NCI-H128 (cell line): ENCODE data around the gene SLC20A1.

Experiments used
- DNase-seq: peaks from one replicate; lab custom pipeline; 2025; ENCODE audit not compliant: unreplicated experiment; lab: John Stamatoyannopoulos, UW

SLC20A1 gene

DNA sequence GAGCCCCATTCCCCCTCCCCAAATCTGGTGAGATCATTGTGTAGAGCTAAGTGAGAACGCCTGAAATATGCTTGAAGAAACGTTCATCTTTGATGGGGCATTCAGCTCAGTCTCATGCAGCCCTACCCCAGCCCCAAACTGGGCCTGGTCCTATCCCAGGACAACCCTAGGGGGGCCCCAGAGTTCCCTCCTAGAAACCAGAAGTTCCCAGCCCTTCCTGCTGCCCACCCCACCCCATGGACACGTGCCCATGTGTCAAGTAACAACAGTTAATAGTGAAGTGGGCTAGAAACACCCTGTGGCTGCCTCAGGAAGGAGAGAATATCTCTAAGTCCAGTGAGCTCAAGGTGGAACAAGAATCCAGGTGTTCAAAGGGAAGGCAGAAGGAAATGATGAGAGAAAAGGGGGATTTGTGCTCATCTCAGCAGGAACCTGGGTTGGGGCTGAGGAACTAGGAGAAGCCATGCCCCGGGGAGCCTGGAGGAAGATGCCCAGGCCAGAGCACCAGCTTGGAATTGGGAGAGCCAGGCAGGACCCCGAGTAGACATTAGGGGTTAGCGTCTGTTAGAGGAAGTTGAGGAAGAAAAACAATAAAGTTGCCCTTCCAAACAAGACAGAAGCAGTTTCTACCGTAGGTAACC lies 20.1 kb upstream of the SLC20A1 start:
- DNase-seq, result no peak

DNA sequence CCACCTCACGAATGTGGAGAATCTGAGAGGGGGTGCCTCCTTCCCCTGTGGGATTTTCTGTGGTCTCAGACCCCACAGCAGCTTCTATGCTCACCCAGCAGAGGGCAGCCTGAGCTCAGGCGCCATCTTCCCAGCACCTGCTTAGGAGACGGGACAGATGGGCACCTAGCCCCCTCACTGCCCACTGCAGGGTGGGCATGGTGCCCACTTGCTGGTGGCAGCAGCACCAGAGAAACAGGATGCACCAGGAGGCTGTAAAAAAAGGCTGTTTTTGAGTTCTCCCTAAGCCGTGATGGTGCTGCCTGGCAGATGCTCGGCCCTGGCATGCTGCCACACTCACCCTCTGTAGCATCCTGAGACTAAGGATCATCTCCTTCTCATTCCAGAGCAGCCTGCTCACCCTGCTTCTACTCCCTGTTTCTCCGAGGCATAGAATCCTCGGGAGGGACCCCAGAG lies 19.1 kb upstream of the SLC20A1 start:
- peak; percentile 57 for DNase-seq

DNA sequence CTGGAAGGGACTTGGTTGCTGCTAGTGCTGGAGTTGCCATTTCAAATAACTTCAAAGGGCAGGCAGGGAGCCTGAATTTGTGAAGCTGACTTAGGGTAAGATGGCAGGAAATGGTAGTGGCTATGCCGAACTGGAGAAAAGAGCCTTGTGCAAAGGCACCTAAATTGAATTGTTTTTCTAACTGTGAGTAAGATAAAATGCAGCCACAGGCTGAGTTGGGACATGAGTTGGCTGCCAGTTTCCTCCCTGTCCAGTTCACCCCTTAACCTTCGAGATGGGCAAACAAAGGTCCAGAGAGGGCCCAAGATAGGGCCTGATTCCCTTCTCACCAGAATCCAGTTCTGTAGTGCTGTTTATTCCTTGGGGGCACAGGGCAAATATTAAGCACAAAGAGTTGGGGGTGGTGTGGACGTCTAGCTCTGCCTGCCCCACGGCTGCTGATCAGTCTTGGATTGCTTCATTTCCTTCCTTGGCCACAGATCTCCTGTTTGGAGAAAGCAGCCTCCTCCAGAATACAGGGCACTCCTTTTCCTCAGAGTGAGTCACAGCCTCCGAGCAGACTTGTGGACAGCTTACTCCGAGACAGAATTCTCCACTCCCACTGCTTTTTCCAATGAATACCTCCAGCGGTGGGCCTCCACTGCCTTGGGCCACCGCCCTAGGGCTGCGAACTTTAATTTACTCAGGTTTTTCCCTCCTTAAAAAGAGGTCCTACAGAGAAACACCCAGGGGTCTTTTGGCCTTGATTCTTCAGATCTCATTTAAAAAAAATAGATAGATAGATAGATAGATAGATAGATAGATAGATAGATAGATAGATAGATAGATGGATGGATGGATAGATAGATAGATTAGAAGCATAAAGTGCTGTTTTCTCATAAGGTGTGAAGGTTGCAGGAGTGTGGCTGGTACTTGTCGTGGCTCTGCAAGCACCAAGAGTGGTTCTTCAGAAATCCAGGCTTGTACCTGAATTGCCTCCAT lies 18.4 kb upstream of the SLC20A1 start:
- DNase-seq, result no peak

DNA sequence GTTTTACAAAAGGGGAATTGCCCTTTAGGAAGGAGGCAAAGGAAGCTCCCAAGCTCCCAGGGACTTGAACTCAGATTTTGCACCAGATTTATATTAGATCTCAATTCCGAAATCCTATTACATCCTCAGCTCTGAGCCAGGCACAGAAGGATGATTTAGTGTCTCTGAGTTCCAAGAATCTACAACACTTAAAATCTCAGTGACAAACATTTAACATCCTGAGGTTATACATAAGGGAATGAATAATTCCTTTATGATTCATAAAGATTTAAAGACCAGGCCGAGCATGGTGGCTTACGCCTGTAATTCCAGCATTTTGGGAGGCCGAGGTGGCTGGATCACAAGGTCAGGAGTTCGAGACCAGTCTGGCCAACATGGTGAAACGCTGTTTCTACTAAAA lies 16.5 kb upstream of the SLC20A1 start:
- no peak for DNase-seq

DNA sequence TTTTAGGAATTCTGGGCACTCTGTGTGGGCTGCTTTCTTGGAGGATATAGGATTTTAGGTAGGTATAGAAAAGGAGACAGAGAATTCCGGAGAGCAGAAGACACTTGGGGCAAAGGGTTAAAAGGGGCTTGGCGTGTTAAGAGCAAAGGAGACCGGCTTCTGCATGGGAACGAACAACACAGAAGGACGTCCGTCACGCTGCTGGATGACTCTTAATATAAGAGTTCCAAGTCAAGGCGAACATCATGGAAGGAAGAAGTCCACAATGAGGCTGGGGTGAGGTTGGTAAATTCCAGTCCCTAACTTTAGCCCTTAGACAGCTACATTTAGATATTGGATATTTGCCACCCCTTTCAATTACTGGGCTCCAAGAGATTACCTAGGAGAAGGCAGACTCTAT lies 15.9 kb upstream of the SLC20A1 start:
- DNase-seq, result no peak

DNA sequence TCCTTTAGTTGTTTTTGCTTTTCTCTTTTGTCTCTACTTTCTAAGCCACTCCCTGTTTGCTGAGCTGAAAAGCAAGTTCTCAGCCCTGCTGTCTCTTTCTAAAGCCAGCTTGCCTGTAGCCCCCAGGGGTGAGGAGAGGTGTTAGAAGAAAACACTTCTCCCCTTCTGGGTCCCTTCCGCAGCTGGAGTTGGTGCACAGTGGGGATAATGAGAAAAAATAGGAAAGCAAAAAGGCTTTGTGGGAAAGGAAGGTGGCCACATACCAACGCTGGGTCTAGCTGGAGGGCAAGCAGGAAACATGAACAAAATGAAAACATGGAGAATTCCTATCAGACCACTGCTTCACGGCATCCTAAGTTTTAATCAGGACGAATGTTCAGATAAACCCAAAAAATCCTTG lies 15.5 kb upstream of the SLC20A1 start:
- no peak for DNase-seq

DNA sequence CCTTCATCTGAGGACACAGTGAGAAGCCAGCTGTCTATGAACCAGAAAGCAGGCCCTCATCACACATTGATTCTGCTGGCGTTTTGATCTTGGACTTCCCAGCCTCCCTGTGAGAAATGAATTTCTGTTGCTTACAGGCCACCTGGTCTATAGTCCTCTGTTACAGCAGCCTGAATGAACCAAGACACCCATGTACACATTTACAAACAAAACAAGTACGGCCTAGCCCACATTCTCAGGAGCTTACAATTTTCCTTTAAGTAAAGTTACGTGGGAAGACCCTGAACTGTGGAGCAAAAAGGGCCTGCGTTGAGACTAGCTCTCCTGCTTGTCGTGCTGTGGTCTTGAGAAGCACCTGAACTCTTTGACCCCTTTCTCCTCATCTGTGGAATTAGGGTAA lies 12.0 kb upstream of the SLC20A1 start:
- no peak for DNase-seq

DNA sequence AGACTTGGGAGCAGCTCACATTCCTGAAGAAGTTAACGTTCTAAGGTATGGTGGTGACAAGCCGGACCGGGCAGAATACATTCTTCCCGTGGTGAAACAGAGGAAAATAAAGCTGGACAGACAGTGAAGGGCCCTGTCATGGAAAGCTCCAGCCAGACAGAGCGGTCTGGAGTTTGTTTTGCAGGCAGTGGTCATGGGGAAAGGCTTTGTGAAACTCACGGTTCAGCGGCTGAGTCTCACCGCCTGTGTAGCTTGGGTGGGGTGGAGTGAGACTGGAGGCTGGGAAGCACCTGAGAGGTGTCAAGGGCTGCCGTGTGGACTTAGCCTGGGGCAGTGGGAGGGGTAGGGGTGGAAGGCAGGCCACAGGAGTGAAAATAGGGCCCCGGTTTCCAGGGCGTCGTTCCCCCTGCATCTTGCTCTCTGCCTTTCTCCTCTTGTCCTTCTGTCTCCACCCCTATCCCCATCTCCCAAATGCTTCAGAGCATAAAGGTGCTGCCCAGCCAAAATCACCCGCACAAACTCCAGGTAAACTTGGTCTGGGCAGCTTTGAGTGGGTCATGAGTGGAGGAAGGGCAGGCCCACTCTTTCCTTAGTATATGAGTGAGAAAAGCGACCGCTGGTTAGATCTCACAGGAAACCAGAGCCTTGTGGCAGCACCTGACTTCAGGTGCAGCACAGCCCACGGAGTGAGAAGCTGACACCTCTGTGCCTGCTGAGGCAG lies 11.4 kb upstream of the SLC20A1 start:
- DNase-seq, result no peak

DNA sequence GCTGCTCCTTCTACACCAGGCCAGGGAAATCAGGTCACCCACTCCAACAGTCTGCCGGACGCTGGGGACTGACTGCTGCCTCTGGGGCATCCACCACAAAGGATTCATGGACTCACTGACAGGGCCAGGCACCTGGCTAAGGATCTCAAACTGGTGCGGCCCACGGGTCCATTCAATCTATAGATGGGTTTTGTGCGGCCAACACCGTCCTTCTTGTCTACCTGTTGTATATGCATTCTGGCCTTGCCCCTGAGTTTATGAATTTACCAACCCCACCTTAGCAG lies 10.9 kb upstream of the SLC20A1 start:
- DNase-seq, result no peak

DNA sequence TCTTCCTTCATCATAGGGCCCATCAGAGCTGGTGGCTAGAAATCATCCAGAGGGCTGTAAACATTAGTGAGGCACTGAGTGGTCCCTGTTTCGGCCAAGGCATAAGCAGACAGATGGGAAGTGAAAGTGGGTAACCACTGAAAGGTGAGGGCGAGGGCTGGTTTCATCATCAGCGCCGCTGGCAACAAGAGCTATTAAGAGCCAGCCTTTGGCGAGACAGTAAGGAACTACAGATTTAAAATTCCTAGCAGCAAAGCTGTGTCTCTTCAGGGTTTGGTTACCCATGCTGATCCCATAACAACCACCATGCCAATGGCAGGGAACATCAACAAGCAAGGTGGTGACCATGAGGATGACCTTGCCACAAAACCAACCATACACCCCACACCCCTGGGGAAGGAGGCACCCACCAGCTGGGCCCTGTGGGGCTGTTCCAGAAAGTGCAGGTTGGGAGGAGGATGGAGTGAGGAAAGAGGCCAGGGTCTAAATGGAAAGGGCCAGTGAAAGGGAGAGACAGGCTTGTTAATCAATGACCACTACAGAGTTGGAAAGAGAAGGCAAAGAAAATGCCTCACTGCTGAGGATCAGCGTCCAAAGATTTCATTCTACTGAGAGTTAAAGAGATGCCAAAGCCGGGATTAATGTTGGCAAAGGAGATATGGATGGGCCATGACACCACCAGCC lies 9.0 kb upstream of the SLC20A1 start:
- DNase-seq, result no peak

DNA sequence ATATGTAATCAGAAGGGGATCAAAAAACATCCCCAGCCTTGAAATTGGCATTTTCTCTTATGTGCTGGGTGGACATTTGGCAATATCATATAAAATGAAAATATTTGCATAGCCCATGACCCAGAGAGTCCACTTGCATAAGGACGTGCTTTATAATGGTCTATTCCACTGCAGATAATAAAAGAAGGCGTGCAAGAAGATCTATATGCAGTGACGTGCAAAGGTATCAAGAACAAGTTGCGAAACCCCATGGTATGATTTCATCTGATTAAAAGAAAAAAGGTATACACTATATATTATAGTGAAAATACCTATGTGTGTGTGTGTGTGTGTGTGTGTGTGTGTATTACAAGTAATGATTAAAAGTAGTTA lies 8.5 kb upstream of the SLC20A1 start:
- no peak for DNase-seq

DNA sequence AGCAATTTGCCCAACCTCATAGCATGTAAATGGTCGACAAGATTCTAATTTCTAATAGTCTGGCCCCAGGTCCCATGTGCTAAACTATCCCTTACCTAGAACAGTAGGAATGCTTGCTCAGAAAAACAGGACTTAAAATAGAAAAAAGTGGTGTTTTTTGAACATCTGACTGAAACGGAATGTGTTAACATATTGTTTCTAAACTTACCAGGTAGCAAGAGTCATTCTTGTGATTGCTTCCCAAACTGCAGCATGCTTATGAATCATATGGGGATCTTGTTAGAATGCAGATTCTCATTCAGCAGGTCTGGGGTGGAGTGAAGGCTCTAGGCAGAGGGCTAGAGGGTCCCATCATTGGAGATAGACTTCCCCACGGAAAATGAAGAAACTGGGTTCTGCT lies 5.8 kb upstream of the SLC20A1 start:
- DNase-seq, result no peak

DNA sequence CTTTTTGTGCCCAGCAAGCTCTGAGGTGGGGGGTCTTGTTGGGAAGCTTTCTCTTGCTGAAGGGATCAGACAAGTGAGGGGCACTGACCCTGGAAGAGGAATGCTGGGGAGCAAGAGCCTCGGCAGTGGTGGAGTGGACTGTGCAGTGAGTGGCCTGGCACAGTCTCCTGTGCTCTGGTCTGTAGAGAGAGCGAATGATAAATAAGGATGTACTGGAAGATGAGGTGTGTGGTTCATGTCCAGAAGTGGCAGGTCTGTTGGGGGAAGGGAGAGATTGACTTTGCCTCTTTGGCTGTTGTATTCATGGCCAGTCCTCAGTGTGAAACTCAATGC lies 5.3 kb upstream of the SLC20A1 start:
- DNase-seq, result no peak

DNA sequence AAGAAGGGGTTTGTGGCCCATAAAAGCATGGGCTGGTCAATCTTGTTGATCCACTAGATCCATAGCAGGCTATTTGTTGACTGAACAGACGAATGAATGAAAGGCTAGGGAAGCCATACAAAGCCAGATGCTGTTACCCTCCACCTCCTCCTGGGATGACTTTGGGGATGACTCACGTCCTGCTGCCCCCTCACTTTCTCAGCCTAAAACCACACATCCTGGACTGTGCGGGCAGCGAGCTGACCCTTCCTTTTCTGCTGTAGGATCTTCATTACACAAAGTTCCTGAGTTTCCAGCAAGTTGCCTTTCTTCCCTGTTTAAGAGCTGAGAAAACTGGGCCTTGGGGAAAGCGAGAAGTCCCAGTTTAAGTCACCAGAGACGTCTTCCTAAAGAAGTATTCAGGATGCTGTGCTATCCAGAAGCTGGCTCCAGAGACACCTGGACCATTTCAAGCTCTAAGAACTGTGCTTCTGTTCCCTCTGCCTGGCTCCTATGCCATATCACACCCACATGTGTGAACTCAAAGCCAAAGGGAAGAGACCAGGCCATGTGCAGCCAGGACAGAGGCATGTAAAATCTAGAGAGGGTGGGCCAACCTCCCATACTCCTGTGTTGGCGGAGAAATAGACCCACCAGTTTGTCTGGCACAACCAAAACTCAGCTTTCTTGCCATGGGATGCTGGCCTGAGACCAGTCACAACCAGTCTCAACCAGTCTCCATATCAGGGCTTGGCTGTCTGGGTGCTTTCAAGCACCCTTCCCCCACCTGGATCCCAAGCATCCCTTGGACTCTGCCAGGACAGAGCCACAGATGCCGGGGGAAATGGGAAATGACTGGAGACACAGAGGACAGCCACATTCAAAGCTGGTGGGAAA lies 4.7 kb upstream of the SLC20A1 start:
- DNase-seq, result no peak

DNA sequence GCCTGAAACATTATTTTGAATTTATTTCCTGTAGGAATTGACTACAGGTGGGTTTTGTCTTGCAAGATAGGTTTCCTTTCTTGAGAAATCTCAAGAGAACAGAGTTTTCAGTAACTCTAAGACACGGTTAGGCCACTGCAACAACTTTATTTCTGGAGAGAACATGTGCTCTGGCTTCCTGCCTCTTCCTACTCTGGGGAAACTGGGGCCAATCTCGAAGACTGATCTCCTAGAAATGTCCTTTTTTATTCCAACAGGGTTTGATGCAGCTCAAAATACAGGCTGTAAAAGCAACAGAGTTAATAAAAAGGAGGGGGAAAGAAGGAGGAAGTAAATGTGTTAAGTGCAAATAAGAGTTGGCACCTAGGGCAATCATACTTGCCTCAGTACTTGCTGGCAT lies 4.0 kb upstream of the SLC20A1 start:
- no peak for DNase-seq

DNA sequence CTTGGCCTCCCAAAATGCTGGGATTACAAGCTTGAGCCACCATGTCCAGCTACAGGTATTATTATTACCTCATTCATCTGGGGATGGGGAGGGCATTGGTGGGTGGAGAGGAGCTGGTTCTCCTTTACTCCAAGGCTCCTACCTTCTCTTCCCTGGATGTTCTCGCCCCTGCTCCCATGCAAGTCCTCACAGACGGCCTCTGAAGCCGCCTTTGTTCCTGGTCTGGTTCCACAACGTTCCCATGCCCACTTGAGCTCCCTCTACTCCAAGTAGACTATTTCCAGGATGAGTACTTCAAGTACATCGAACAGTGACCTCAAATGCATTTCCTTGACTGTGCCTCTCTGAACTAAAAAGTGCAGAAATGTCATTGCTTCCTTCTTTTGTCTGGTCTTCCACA lies 3.2 kb upstream of the SLC20A1 start:
- no peak for DNase-seq

DNA sequence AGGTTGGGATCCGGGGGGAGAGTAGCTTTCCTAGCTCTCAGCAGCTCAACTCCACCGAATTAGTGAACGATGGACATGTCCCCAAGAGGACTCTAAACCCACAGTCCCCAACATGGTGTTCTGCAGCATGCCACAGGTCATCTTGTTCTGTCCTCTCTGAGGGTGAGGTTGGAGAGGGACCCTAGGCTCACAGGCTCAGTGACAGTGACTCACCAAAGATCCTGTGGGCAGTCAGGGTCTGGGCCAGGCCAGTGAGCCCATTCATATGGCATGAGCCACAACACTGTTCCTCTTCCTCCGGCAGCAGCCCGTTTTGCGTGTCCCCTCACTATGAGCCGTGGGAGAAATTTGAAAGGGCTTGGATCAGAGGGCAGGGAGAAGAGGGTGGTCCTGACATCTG lies 2.8 kb upstream of the SLC20A1 start:
- DNase-seq, result no peak

DNA sequence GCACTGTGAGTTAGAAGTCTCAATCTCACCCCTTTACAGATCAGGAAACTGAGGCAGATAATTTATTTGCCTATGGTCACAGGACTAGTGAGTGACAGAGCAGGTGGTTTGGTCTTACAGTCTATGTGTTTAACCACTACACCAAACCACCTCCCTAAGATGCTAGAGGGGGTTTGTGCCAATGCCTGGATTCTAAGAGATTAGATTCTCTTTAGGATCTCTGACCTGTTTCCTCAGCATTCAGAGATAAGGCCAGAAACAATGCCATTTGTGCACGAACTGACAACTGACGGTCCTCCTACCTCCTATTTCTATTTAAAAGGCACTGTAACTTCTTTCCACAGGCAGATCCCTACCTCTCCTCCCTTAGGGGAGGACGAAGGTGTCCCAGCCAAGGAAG lies 2.3 kb upstream of the SLC20A1 start:
- DNase-seq, result no peak

DNA sequence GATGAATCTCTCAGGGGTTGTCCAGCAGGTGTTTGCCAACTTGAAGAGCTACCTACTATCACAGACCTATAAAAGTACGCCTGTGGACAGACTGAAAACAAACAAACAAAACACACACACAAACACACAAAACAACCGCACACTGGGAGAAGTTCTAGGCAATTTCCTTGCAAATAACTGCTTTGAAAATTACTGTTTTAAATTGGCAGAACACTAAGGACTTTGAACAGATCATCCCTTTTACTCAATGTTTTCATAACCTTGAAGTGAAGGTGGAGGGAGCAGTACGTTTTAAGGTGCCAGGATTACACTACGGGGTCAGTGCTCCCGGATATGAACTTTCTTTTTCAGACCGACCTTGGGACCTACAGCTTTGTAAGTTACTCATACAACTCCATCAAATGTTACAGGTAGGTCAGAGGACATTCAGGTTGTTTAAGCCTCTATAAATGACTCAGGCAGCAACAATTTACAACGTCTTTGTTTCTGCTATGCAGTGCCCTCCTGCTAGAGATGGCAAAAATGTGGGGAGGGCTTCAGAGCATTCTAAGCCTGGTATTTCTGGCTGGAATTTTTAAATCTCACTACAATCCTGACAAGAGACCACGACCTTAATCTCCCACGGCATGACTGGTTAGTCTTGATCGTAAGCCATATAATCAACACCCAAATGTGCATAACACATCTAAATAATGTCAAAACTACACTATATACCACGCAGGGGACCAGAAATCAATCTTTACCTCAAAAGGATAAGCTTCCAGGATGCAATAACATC lies 1.4 kb upstream of the SLC20A1 start:
- no peak for DNase-seq

DNA sequence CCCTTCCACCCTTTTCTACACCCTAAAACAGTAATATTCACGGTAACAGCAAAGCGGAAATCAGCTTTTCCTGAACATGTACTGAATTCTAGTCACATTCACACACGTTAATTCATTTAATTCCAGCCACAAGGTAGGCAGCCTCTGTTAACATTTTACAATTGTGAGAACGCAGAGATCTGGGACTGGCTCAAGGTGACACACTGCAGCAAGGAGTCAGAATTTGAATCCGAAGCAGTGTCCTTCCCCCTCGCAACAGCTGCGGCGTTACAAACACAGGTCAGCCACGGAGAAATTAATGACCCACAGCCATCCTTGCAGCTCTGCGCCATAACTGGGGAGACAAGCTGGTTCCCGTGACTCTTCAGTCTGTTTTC lies 818 bp upstream of the SLC20A1 start:
- DNase-seq, result no peak
